ENCODE measurements around the gene NPR3. TPM values are rescaled to one million over a fixed set of nuclear protein-coding genes. Genes with fewer than 3 reads are reported as not detected.

Gene NPR3
- total RNA-seq, 4 donors from 2014 or later: 0.65 to 2.1 (median 1.5) TPM

DNA sequence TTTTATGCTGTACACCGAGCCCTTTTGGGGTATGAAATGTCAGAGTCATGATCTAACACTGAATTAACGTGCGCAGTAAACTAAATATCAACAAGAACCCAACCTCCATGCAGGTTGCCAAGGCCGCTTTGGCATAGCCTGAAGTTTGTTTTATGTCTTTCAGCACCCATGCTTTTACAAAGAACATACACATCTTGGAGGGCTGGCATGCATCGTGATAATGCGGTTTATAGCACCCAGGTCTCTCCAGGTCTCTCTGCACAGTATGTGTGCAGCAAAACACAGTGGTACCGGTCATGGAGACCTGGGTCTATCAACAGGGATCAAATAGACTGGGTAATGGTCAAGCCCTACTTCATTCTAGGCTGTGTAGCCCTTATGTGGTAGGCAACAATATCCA lies 11.8 kb downstream of the NPR3 start:
- peaks cover 0 to 5% (median 0%) of the 10 kb centered on the region in 4 donors for H3K36me3 ChIP-seq
- no peak overlapping the region for H3K4me3 ChIP-seq
- H3K27ac ChIP-seq (replicated peaks in 1 of 4): no peak overlapping the region
- DNase-seq (ENCODE audit: extremely low spot score): no peak
- intact Hi-C loops (cut with DNase I): no loop called here
- H3K4me1 ChIP-seq: no peaks in the 10 kb centered on the region
- no peak for TF ChIP-seq POLR2AphosphoS5 (IDR thresholded peaks at IDR 0.05)
- TF ChIP-seq POLR2A (IDR thresholded peaks at IDR 0.05; ENCODE audit: low read depth): no peak
- no peak for TF ChIP-seq EP300 (IDR thresholded peaks at IDR 0.05)
- TF ChIP-seq, protein P1, sequence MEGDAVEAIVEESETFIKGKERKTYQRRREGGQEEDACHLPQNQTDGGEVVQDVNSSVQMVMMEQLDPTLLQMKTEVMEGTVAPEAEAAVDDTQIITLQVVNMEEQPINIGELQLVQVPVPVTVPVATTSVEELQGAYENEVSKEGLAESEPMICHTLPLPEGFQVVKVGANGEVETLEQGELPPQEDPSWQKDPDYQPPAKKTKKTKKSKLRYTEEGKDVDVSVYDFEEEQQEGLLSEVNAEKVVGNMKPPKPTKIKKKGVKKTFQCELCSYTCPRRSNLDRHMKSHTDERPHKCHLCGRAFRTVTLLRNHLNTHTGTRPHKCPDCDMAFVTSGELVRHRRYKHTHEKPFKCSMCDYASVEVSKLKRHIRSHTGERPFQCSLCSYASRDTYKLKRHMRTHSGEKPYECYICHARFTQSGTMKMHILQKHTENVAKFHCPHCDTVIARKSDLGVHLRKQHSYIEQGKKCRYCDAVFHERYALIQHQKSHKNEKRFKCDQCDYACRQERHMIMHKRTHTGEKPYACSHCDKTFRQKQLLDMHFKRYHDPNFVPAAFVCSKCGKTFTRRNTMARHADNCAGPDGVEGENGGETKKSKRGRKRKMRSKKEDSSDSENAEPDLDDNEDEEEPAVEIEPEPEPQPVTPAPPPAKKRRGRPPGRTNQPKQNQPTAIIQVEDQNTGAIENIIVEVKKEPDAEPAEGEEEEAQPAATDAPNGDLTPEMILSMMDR (IDR thresholded peaks at IDR 0.05): no peak
- no peaks in the 10 kb centered on the region for H3K27me3 ChIP-seq
- WGBS: 89% methylated on average over 7 of the region's 7 CpGs
- peaks cover 0 to 33% (median 11%) of the 10 kb centered on the region in 4 donors for H3K9me3 ChIP-seq

GRCh38 chr5:32724526-32724925 lies 13.4 kb downstream of the NPR3 start:
- WGBS: 94% methylated on average over 7 of the region's 7 CpGs
- intact Hi-C loops (cut with DNase I): no loop called here
- peaks cover 0 to 17% (median 7%) of the 10 kb centered on the region in 4 donors for H3K9me3 ChIP-seq

GRCh38 chr5:32726086-32726557 lies 15.0 kb downstream of the NPR3 start:
- intact Hi-C loops (cut with DNase I): no loop called here
- H3K36me3 ChIP-seq: peaks cover 0 to 5% (median 0%) of the 10 kb centered on the region in 4 donors
- H3K27me3 ChIP-seq: no peaks in the 10 kb centered on the region
- no peak for DNase-seq (ENCODE audit: extremely low spot score)
- WGBS: 35% methylated on average over 3 of the region's 3 CpGs
- no peak overlapping the region for H3K4me3 ChIP-seq
- no peak for TF ChIP-seq POLR2AphosphoS5 (IDR thresholded peaks at IDR 0.05)
- no peak for TF ChIP-seq POLR2A (IDR thresholded peaks at IDR 0.05; ENCODE audit: low read depth)
- TF ChIP-seq, protein P1 (IDR thresholded peaks at IDR 0.05): no peak
- TF ChIP-seq EP300 (IDR thresholded peaks at IDR 0.05): no peak
- H3K27ac ChIP-seq (replicated peaks in 1 of 4): no peak overlapping the region
- no peaks in the 10 kb centered on the region for H3K4me1 ChIP-seq
- H3K9me3 ChIP-seq: peaks cover 0 to 8% (median 6%) of the 10 kb centered on the region in 4 donors

More at GRCh38 chr5:32724526-32724925, 13.4 kb downstream of the NPR3 start:
- TF ChIP-seq, protein P1 (IDR thresholded peaks at IDR 0.05): no peak
- TF ChIP-seq POLR2A (IDR thresholded peaks at IDR 0.05; ENCODE audit: low read depth) (no peak), POLR2AphosphoS5 (IDR thresholded peaks at IDR 0.05) (no peak), EP300 (IDR thresholded peaks at IDR 0.05) (no peak)
- H3K27ac ChIP-seq (replicated peaks in 1 of 4): no peak overlapping the region
- no peak for DNase-seq (ENCODE audit: extremely low spot score)
- H3K4me3 ChIP-seq: no peak overlapping the region
- H3K4me1 ChIP-seq: no peaks in the 10 kb centered on the region
- H3K27me3 ChIP-seq: no peaks in the 10 kb centered on the region
- H3K36me3 ChIP-seq: peaks cover 0 to 5% (median 0%) of the 10 kb centered on the region in 4 donors

DNA sequence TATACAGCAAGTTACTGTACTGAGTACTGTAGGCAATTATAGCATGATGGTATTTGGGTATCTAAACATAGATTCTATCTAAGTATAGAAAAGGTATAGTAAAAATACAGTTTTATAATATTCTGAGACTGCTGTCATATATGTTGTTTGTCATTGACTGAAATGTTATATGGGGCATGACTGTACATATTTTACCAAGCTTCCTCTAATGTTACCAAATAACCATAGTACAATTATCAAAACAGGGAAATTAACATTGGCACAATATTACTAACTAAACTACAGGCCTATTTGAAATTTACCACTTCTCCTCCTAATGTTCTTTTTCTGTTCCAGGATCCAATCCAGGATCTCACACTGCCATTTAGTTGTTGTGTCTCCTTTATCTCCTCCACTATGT lies 18.5 kb downstream of the NPR3 start:
- no peak overlapping the region for H3K4me3 ChIP-seq
- TF ChIP-seq POLR2AphosphoS5 (IDR thresholded peaks at IDR 0.05): no peak
- TF ChIP-seq, protein P1 (IDR thresholded peaks at IDR 0.05): no peak
- no peak for TF ChIP-seq EP300 (IDR thresholded peaks at IDR 0.05)
- no peak for TF ChIP-seq POLR2A (IDR thresholded peaks at IDR 0.05; ENCODE audit: low read depth)
- peaks cover 0 to 1% (median under 1%) of the 10 kb centered on the region in 4 donors for H3K4me1 ChIP-seq
- intact Hi-C loops (cut with DNase I): no loop called here
- peaks cover 0 to 5% (median 0%) of the 10 kb centered on the region in 4 donors for H3K36me3 ChIP-seq
- no peak for DNase-seq (ENCODE audit: extremely low spot score)
- H3K27ac ChIP-seq (replicated peaks in 1 of 4): no peak overlapping the region
- H3K9me3 ChIP-seq: peaks cover 0 to 8% (median 2%) of the 10 kb centered on the region in 4 donors
- no peaks in the 10 kb centered on the region for H3K27me3 ChIP-seq

Data from esophagus muscularis mucosa (tissue), 4 donors.